K562 (cell line): ENCODE measurements around the gene KMT2E.

Source experiments
- EP300 ChIP-seq: IDR thresholded peaks from 2 replicates; pipeline ENCODE4 v1.6.1; 2012; ENCODE audit warnings: low read length, improper control_type of control experiment
- ZFP36 ChIP-seq: fragments of 150-350 bp; IDR thresholded peaks from 2 replicates; pipeline ENCODE4 v1.6.1; 2018; ENCODE audit warnings: low read length, low read depth; ENCODE audit not compliant: partially characterized antibody

- TF ChIP-seq EP300 (no peak), ZFP36 (no peak)
These were observed 15.8 kb upstream of the KMT2E start for GRCh38 chr7:104998040-104998752.
